NCI-H1105 treated with DMSO at 0.1 percent for 48 hours (cell line): Measurements from ENCODE around the gene SCAANT1.

Experiments used
- DNase-seq: peaks from one replicate; lab custom pipeline; 2025; lab: John Stamatoyannopoulos, UW

Gene SCAANT1

GRCh38 chr3:63911873-63912767 lies at the start of gene SCAANT1:
TSS of gene SCAANT1 (minus strand) at chr3:63912383.
- peak; percentile 45 for DNase-seq

- DNase-seq = peak; percentile 33
These were observed 49.7 kb upstream of the SCAANT1 start for GRCh38 chr3:63961891-63962290.

GRCh38 chr3:63960048-63960711 lies 48.0 kb upstream of the SCAANT1 start:
- DNase-seq = no peak

DNA sequence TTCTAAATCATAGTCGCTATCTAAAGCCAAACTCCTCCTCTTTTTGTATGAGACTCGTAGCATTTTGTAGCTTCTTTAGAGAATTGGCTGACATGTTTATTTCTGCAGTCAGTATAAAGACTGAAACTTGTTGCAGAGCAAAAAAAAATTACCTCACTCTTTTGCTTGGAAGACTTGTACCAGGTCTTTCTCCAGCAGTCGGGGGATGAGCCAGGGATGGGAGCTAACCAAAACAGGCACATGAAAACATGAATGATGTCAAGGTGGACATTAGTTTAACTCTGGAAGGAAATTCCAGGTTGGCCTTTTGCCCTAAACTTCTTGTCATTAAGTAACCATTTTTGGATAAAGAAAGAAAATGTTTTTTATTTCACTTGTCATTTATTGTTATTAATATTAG lies 47.0 kb upstream of the SCAANT1 start:
- DNase-seq = no peak

GRCh38 chr3:63955830-63956545 lies 43.8 kb upstream of the SCAANT1 start:
- DNase-seq = no peak

- no peak for DNase-seq
These were observed 43.0 kb upstream of the SCAANT1 start for GRCh38 chr3:63955036-63955650.

DNA sequence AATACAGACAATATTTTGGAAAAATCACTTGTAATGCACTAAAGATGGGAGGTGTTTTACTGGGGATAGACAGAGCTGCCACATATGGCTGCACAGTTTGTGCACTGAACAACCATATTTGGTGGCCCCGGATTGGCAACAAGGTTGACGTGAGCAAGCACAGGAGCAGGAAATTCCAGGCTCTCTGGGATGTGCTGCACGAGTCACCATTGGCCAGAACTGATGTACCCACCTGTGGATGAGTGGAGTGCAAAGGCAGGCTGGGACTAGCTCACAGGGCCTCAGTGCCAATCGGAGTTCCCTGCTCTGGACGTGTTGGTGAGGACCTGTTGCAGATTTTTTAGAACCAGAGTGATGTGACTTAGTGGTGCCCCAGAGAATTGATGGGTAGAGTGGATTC lies 42.0 kb upstream of the SCAANT1 start:
- no peak for DNase-seq

GRCh38 chr3:63952248-63952594 lies 40.0 kb upstream of the SCAANT1 start:
- DNase-seq = no peak

- DNase-seq = no peak
These were observed 39.5 kb upstream of the SCAANT1 start for GRCh38 chr3:63951492-63952247.

GRCh38 chr3:63950698-63951097 lies 38.5 kb upstream of the SCAANT1 start:
- no peak for DNase-seq

- DNase-seq = no peak
These were observed 36.8 kb upstream of the SCAANT1 start for GRCh38 chr3:63949005-63949404.

- DNase-seq = no peak
These were observed 35.4 kb upstream of the SCAANT1 start for GRCh38 chr3:63947594-63947993.

- no peak for DNase-seq
These were observed 34.6 kb upstream of the SCAANT1 start for GRCh38 chr3:63946753-63947152.

- no peak for DNase-seq
These were observed 33.4 kb upstream of the SCAANT1 start for GRCh38 chr3:63945558-63946096.

DNA sequence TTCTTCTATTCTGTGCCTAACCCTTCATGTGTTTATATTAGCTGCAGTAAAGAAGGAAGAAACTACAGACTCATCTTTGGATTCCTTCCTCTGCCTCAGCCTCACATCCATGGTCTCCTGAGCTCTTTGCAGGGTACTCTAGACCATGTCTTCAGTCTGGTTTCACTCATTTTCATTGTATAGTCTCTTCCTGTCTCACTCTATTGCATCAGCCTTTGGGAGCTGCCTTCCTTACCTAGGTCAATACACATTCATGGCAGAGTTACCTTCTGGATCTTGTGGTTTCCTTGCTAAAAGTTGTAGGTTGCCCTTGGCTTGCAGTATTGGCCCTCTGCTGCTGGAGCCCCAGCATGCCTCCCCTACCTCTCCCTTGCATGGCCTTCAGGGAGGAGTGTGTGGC lies 31.5 kb upstream of the SCAANT1 start:
- no peak for DNase-seq

DNA sequence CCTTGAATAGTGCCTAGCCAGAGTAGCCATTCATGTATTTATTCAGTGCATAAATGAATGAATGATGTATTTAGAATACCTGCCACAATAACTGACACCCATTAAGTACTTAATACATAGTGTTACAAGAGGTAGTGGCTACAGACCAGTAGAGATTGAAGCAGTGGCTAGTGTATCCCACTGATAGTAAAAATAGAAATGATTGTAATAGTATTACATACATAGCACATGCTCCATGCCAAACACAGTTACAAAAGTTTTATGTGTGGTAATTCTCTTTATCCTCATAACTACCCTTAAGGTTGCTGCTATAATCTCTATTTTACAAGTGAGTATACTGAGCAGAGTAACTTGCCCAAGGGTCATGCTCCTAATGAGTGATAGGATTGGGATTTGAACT lies 30.3 kb upstream of the SCAANT1 start:
- DNase-seq = no peak

- no peak for DNase-seq
These were observed 28.2 kb upstream of the SCAANT1 start for GRCh38 chr3:63940389-63940757.

GRCh38 chr3:63937661-63938651 lies 25.8 kb upstream of the SCAANT1 start:
- DNase-seq = no peak

DNA sequence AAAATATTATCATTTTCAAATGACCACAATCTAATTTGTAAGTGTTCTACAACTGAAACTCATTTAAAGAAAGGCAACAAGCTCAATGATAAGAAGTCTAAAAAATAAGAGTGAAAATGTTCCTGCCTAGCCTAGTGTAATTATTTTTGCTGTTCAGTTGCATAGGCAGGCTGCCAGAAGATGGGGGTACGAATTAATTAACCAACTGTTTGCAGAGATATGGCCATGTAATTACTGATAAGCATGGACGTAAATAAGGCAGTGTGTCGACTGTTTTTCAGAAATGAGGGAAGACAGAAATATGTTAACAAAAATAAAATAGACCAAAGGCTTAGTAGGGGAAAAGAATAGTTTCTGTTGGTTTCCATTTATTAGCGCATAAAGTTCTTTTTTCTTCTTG lies 24.7 kb upstream of the SCAANT1 start:
- peak; percentile 64 for DNase-seq
